Mesendoderm (in vitro differentiated cells): ENCODE data around the gene NAA25.

ENCODE experiments used
- DNase-seq: peaks from one replicate; pipeline ENCODE4 v3.0.0; 2013
- H2AK5ac ChIP-seq: 2 replicates; pipeline ENCODE4 v1.6.1; 2013; ENCODE audit warnings: low read length, inconsistent platforms
- H2BK120ac ChIP-seq: 2 replicates; pipeline ENCODE4 v1.6.1; 2013; ENCODE audit warnings: low read depth, mild to moderate bottlenecking, low read length, moderate library complexity, mixed read lengths
- H2BK15ac ChIP-seq: replicated peaks from 2 replicates; pipeline ENCODE4 v1.6.1; 2013; ENCODE audit warnings: low read depth, mild to moderate bottlenecking, moderate library complexity
- H2BK5ac ChIP-seq: 2 replicates; pipeline ENCODE4 v1.6.1; 2013; ENCODE audit warnings: low read length, inconsistent platforms
- H3K18ac ChIP-seq: 2 replicates; pipeline ENCODE4 v1.6.1; 2013; ENCODE audit warnings: mild to moderate bottlenecking, low read length, mixed read lengths
- H3K23ac ChIP-seq: one replicate; pipeline ENCODE4 v1.6.1; 2013; ENCODE audit warnings: low read length
- H3K27ac ChIP-seq: 2 replicates; pipeline ENCODE4 v1.5.1; 2013; ENCODE audit warnings: low read depth, mild to moderate bottlenecking, inconsistent platforms, low read length, moderate library complexity
- H3K27me3 ChIP-seq: 2 replicates; pipeline ENCODE4 v1.6.1; 2013; ENCODE audit warnings: low read length, control low read depth, mild to moderate bottlenecking, inconsistent platforms; ENCODE audit not compliant: insufficient read depth, poor library complexity
- H3K36me3 ChIP-seq: 2 replicates; pipeline ENCODE4 v1.6.1; 2013; ENCODE audit warnings: low read length, inconsistent platforms; ENCODE audit not compliant: control insufficient read depth, insufficient read depth
- H3K4ac ChIP-seq: one replicate; pipeline ENCODE4 v1.6.1; 2013; ENCODE audit warnings: low read depth, mild to moderate bottlenecking, low read length, moderate library complexity
- H3K4me1 ChIP-seq: 2 replicates; pipeline ENCODE4 v1.6.1; 2013; ENCODE audit warnings: low read depth, low read length, inconsistent platforms; ENCODE audit not compliant: control insufficient read depth
- H3K4me2 ChIP-seq: 2 replicates; pipeline ENCODE4 v1.6.1; 2013; ENCODE audit warnings: low read length
- H3K4me3 ChIP-seq: 2 replicates; pipeline ENCODE4 v1.5.1; 2013; ENCODE audit warnings: mild to moderate bottlenecking, low read length
- H3K56ac ChIP-seq: one replicate; pipeline ENCODE4 v1.6.1; 2013; ENCODE audit warnings: low read length
- H3K79me1 ChIP-seq: 2 replicates; pipeline ENCODE4 v1.6.1; 2013; ENCODE audit warnings: low read length, inconsistent platforms
- H3K79me2 ChIP-seq: 2 replicates; pipeline ENCODE4 v1.6.1; 2013; ENCODE audit warnings: mild to moderate bottlenecking, low read length; ENCODE audit not compliant: control insufficient read depth, insufficient read depth
- H3K9ac ChIP-seq: 2 replicates; pipeline ENCODE4 v1.6.1; 2013; ENCODE audit warnings: low read length, inconsistent platforms
- H4K5ac ChIP-seq: one replicate; pipeline ENCODE4 v1.6.1; 2013; ENCODE audit warnings: low read length
- H4K8ac ChIP-seq: one replicate; pipeline ENCODE4 v1.6.1; 2013; ENCODE audit warnings: low read depth, mild to moderate bottlenecking, control low read depth, low read length, moderate library complexity
- WGBS: extraction: QIAGEN DNeasy Blood & Tissue Kit; methylation state at CpG from one replicate; pipeline ENCODE4 v1.1.7; 2013; ENCODE audit warnings: low lambda C conversion rate, missing lambda C conversion rate; ENCODE audit not compliant: insufficient coverage; ENCODE audit errors: extremely low coverage; 5-methylcytosine and 5-hydroxymethylcytosine counted together

Gene NAA25

DNA sequence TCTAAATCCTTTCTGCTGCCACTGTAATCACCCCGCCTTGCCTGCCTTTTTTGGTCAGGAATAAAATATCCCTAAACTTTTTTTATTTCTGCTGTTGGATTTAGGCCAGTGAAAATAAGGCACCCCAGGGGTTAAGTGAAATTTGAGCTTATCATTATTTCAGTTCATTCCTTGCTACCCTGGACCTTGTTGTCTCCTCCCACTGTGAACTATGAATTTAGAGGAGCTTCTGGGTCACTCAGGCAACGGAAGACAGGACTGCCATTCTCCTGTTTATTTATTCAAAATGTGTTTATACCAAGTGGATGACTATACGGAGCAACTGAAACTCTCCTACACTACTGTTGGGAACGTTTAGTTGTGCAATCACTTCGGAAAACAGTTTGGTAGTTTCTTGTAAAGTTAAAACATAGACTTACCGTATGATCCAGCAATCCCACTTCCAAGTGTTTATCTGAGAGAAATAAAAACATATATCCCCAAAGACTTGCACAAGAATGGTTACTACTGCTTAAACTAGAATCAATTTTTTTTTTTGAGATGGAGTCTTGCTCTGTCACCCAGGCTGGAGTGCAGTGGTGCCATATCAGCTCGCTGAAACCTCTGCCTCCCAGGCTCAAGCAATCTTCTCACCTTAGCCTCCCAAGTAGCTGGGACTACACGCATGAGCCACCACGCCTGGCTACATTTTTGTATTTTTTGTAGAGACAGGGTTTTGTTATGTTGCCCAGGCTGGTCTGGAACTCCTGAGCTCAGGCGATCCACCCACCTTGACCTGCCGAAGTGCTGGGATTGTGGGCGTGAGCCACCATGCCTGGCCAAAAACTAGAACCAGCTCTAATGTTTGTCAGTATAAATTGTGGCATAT lies 14.5 kb upstream of the NAA25 start:
- Histone ChIP-seq H2BK15ac (no peak overlapping the region), H3K56ac (no peak overlapping the region), H3K79me1 (peaks cover 2% of the 10 kb centered on the region), H3K36me3 (no peaks in the 10 kb centered on the region), H3K23ac (no peak overlapping the region), H4K8ac (no peak overlapping the region), H3K4me3 (no peak overlapping the region), H3K27ac (no peak overlapping the region), H2BK120ac (no peak overlapping the region), H2BK5ac (no peak overlapping the region), H3K79me2 (no peaks in the 10 kb centered on the region), H3K4me1 (peaks cover 3% of the 10 kb centered on the region), H3K4ac (no peak overlapping the region), H3K9ac (no peak overlapping the region), H4K5ac (no peak overlapping the region), H2AK5ac (no peak overlapping the region), H3K4me2 (no peak overlapping the region), H3K27me3 (no peaks in the 10 kb centered on the region), H3K18ac (no peak overlapping the region)
- no CpG with 5 or more reads among the region's 12 CpGs for WGBS
- DNase-seq: no peak

DNA sequence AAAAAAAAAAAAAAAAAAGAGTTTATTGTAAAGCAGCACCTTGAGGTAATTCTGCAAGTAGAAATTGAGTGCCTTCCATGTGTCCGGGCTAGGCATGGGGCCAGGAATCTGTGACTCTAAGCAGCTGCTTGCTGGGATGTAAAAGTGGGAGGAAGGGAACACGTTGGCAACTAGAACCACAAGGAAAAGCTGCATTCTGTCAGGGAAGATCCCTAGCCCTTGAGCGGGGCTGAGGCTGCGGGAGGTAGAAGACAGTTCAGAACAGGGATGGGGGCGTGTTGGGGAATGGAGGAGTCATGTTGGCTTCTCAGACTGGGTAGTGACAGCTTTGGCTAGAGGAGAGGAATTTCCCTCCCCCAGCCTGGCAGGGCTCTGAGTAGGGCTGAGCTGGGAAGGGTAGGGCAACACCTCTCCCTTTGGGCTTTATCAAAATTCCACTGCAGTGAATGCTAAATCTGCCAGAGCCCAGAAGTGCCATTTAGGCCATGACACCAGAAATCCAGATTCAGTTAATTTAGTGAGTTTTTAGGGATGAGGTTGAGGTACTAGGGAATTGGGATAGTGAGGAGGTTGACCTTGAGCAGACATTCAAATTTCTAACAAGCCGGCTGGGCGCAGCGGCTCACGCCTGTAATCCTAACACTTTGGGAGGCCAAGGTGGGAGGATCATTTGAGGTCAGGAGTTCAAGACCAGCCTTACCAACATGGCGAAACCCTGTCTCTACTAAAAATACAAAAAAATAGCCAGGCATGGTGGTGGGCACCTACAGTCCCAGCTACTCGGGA lies 13.4 kb upstream of the NAA25 start:
- Histone ChIP-seq H3K4me2 (no peak overlapping the region), H3K4me1 (peaks cover 3% of the 10 kb centered on the region), H4K8ac (no peak overlapping the region), H2BK15ac (no peak overlapping the region), H2BK120ac (no peak overlapping the region), H3K4ac (no peak overlapping the region), H3K27ac (no peak overlapping the region), H3K18ac (no peak overlapping the region), H3K9ac (no peak overlapping the region), H3K79me2 (no peaks in the 10 kb centered on the region), H4K5ac (no peak overlapping the region), H3K56ac (peak overlapping the region; percentile 18), H2AK5ac (no peak overlapping the region), H3K36me3 (no peaks in the 10 kb centered on the region), H3K23ac (no peak overlapping the region), H2BK5ac (no peak overlapping the region), H3K79me1 (peaks cover 1% of the 10 kb centered on the region), H3K4me3 (no peak overlapping the region), H3K27me3 (no peaks in the 10 kb centered on the region)
- WGBS: no CpG with 5 or more reads among the region's 11 CpGs
- DNase-seq: peak; percentile 48

DNA sequence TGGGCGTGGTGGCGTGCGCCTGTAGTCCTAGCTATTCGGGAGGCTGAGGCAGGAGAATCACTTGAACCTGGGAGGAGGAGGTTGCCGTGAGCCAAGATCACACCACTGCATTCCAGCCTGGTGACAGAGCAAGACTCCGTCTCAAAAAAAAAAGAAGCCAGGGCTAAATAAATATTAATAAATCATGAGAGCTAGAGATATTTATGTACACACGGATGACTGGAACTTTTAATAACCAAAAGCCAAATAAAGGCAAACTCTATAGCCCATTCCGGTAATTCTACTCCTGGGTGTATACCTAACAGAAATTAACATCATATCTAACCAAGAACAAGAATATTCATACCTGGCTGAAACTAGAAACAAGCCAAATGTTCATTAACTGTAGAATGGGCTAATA lies 9.1 kb upstream of the NAA25 start:
- no peak overlapping the region for H2BK15ac ChIP-seq
- H3K36me3 ChIP-seq: no peaks in the 10 kb centered on the region
- no peak overlapping the region for H3K4me3 ChIP-seq
- WGBS: no CpG with 5 or more reads among the region's 8 CpGs
- DNase-seq: no peak
- no peak overlapping the region for H4K8ac ChIP-seq
- H3K23ac ChIP-seq: no peak overlapping the region
- H4K5ac ChIP-seq: no peak overlapping the region
- H2BK120ac ChIP-seq: no peak overlapping the region
- no peaks in the 10 kb centered on the region for H3K79me2 ChIP-seq
- H3K4ac ChIP-seq: no peak overlapping the region
- peaks cover 2% of the 10 kb centered on the region for H3K4me1 ChIP-seq
- H3K79me1 ChIP-seq: no peaks in the 10 kb centered on the region
- H2AK5ac ChIP-seq: no peak overlapping the region
- no peak overlapping the region for H3K27ac ChIP-seq
- no peak overlapping the region for H3K4me2 ChIP-seq
- H3K27me3 ChIP-seq: no peaks in the 10 kb centered on the region
- H3K18ac ChIP-seq: no peak overlapping the region
- H3K56ac ChIP-seq: no peak overlapping the region
- H2BK5ac ChIP-seq: no peak overlapping the region
- H3K9ac ChIP-seq: no peak overlapping the region

DNA sequence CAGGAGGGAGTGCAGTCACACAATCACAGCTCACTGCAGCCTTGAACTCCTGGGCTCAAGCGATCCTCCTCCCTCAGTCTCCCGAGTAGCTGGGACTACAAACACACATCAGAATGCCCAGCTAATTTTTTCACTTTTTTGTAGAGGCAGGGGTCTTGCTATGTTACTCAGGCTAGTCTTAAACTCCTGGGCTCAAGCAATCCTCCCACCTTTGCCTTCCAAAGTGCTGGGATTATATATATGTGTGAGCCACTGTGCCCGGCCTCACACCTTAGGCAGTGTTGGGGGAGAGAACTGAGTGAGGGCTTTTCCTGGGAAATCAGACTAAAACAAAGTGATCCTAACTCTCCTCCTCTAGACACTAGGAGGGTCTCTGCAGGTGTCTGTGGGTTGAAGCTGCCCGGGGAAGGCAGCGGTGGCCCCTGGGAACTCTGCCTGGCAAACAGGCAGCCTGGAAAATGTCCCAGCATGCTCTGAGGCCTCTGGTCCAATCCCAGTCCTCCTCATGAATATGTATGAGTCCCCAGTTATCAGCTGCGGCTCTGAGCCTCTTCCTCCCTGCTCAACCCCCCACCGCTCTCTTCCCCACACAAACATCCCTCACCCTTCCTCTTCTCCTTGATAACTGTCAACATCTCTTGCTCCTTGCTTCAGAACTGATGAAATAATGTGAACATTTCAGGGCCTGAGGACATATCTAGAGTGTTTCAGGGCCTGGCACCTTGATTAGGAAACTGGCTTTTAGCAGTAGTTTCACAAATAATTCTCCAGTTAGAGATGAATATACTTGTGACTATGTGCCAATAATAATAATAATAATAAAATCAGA lies 7.9 kb upstream of the NAA25 start:
- Histone ChIP-seq H2AK5ac (no peak overlapping the region), H3K4me2 (peak overlapping the region; percentile 13), H3K4me3 (no peak overlapping the region), H2BK5ac (no peak overlapping the region), H3K36me3 (no peaks in the 10 kb centered on the region), H2BK120ac (no peak overlapping the region), H3K56ac (peak overlapping the region; percentile 70), H3K27me3 (no peaks in the 10 kb centered on the region), H2BK15ac (no peak overlapping the region), H3K79me1 (no peaks in the 10 kb centered on the region), H3K9ac (peak overlapping the region; percentile 55), H3K4ac (no peak overlapping the region), H3K27ac (peak overlapping the region; percentile 78), H3K79me2 (no peaks in the 10 kb centered on the region), H3K18ac (no peak overlapping the region), H4K8ac (peak overlapping the region; percentile 89), H4K5ac (no peak overlapping the region), H3K23ac (no peak overlapping the region), H3K4me1 (peaks cover 4% of the 10 kb centered on the region)
- peak; percentile 95 for DNase-seq
- no CpG with 5 or more reads among the region's 7 CpGs for WGBS

DNA sequence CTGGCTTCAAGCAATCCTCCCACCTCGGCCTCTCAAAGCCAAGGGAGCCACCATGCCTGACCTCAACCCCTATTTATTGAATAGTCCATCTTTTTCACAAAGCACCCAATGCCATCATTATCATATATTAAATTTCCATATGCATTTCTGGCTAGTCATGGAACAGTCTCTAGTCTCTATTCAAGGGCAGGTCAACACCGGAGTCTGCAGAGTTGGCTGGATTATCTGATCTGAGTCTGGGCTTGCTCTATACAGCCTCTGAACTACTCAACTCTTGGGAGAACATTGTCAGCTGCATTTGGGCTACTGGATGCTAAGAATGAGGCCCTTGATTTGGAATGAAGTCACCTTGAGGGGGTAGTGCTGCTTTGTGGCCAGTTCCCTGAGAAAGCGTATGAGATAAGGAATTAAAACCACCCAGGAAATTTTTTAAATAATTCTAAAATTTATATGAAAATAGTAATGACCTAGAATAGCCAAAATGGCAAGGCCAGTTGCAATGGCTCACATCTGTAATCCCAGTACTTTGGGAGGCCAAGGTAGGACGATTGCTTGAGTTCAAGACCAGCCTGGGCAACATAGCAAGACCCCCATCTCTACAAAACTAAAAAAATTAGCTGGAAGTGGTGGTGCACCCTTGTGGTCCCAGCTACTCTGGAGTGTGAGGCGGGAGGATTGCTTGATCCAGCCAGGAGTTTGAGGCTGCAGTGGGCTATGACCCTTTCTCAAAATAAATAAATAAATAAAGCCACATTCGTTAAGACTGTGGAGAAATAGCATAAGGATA lies 6.9 kb upstream of the NAA25 start:
- Histone ChIP-seq H4K5ac (no peak overlapping the region), H3K4ac (no peak overlapping the region), H3K4me3 (no peak overlapping the region), H3K23ac (no peak overlapping the region), H2BK5ac (no peak overlapping the region), H2AK5ac (no peak overlapping the region), H3K36me3 (no peaks in the 10 kb centered on the region), H2BK15ac (no peak overlapping the region), H3K4me2 (no peak overlapping the region), H3K79me2 (no peaks in the 10 kb centered on the region), H3K27me3 (no peaks in the 10 kb centered on the region), H3K4me1 (peaks cover 4% of the 10 kb centered on the region), H2BK120ac (no peak overlapping the region), H3K9ac (no peak overlapping the region), H3K56ac (no peak overlapping the region), H4K8ac (no peak overlapping the region), H3K18ac (no peak overlapping the region), H3K27ac (no peak overlapping the region), H3K79me1 (no peaks in the 10 kb centered on the region)
- no CpG with 5 or more reads among the region's 6 CpGs for WGBS
- DNase-seq: no peak
